Measurements from ENCODE around the gene RGS12.

DNA sequence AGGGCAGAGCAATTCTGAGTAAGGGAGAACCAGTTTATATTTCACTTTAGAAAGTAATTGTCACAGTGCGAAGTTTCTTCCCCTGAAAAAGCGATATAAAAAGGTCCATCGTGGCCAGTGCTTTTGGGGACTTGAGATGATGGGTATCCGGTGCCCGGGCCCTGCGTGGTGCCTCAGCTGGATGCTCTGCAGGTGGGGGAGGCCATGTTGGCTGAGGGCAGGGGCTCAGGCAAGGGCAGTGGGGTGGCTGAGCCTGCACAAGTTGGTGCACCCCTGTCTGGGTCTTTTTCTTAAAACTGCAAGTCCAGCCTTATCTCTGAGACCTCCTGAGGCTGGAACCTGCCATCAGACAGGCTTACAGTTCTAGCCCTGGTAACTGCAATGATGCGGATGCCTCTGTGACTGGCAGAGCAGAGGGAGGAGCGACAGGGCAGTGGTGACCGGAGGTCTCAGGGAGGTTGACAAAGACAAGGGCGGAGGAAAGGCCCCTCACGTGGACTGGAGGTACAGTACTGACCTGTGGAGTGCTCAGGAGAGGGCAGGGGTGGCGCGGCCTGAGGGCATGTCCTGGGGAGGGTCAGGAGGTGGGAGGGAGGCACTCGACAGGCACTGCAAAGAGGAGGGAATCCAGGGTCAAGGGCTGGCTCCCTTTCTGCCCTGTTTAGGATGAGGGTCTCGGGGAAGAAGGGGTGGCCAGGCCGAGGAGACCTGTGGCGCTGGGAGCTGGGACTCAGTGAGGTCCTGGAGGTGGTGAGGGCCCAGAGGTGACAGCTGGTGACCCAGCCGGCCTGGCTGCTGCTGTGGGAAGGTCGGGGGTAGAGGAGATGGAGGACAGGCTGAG, 1.8 kb downstream of the RGS12 start:
- TF ChIP-seq, protein P1, sequence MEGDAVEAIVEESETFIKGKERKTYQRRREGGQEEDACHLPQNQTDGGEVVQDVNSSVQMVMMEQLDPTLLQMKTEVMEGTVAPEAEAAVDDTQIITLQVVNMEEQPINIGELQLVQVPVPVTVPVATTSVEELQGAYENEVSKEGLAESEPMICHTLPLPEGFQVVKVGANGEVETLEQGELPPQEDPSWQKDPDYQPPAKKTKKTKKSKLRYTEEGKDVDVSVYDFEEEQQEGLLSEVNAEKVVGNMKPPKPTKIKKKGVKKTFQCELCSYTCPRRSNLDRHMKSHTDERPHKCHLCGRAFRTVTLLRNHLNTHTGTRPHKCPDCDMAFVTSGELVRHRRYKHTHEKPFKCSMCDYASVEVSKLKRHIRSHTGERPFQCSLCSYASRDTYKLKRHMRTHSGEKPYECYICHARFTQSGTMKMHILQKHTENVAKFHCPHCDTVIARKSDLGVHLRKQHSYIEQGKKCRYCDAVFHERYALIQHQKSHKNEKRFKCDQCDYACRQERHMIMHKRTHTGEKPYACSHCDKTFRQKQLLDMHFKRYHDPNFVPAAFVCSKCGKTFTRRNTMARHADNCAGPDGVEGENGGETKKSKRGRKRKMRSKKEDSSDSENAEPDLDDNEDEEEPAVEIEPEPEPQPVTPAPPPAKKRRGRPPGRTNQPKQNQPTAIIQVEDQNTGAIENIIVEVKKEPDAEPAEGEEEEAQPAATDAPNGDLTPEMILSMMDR (IDR thresholded peaks at IDR 0.05) = no peak
- TF ChIP-seq POLR2AphosphoS5 (IDR thresholded peaks at IDR 0.05; ENCODE audit: insufficient read depth in 1 of 2, low read depth in 1 of 2) = no peak

Measured in vagina (tissue), 2 donors.